Measurements from ENCODE around the gene CMTM6.
"Not testable (repeated sequence)": the region's sequence is repeated elsewhere in the genome, so short reads cannot be mapped to it uniquely, and the experiment has no call there.

DNA sequence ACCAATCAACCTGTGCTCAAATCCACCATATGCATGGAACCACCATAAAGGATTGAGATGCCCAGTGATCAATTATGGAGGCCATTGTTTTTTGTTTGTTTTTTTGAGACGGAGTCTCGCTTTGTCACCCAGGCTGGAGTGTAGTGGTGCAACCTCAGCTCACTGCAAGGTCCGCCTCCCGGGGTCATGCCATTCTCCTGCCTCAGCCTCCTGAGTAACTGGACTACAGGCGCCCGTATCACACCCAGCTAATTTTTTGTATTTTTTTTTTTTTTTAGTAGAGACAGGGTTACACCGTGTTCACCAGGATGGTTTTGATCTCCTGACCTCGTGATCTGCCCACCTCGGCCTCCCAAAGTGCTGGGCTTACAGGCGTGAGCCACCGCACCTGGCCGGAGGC, 30.5 kb downstream of the CMTM6 start:
- TF ChIP-seq, protein P1, sequence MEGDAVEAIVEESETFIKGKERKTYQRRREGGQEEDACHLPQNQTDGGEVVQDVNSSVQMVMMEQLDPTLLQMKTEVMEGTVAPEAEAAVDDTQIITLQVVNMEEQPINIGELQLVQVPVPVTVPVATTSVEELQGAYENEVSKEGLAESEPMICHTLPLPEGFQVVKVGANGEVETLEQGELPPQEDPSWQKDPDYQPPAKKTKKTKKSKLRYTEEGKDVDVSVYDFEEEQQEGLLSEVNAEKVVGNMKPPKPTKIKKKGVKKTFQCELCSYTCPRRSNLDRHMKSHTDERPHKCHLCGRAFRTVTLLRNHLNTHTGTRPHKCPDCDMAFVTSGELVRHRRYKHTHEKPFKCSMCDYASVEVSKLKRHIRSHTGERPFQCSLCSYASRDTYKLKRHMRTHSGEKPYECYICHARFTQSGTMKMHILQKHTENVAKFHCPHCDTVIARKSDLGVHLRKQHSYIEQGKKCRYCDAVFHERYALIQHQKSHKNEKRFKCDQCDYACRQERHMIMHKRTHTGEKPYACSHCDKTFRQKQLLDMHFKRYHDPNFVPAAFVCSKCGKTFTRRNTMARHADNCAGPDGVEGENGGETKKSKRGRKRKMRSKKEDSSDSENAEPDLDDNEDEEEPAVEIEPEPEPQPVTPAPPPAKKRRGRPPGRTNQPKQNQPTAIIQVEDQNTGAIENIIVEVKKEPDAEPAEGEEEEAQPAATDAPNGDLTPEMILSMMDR (IDR thresholded peaks at IDR 0.05), result not testable (repeated sequence)
- TF ChIP-seq POLR2A (IDR thresholded peaks at IDR 0.05), result not testable (repeated sequence)

All from prostate gland (tissue), 2 donors.